ENCODE data around the gene GRIK2. TPM values are rescaled to one million over a fixed set of nuclear protein-coding genes. Genes with fewer than 3 reads are reported as not detected.

The GRIK2 gene
- total and polyA plus RNA-seq, 2 donors (not counting 3 experiments of a cell fraction or from before 2014, with no cell fraction given) = not detected

DNA sequence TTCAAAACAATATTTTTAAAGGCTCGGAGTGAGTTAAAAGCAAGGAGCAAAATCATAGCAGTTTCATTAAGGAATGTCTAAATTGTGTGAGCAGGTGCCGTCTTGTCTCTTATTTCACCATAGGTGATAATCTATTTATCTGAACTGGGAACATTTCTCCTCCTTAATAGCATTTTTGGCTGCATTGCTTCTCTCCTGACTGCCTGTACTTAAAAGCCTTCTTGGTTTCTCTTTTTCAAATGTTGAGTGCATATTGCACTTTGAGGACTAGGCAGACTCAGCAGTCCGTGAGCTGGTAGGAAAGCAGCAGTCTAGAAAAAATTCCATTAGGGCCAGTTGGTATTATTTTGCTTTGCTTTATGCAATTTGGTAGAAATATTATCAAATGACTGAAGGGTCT lies 645.9 kb downstream of the GRIK2 start:
- intact Hi-C loops (cut with micrococcal nuclease) (no loop called here), dilution Hi-C loops (cut with MboI; ENCODE audit: extremely low pct_ligation_motif_present, low sequenced_read_pairs) (no loop called here)
- BruUV-seq (replicated peaks) = no TSS peak
- Histone ChIP-seq H3K79me2 (ENCODE audit: control insufficient read depth, insufficient read depth, low read length) (no peaks in the 10 kb centered on the region), H3K4me1 (ENCODE audit: control insufficient read depth, extremely low read depth, insufficient read depth, low read length) (no peaks in the 10 kb centered on the region), H3K4me2 (ENCODE audit: insufficient read depth, low read length) (no peak overlapping the region), H3K9me1 (replicated peaks; ENCODE audit: control insufficient read depth, extremely low read depth, insufficient read depth, low read length) (no peaks in the 10 kb centered on the region), H3K27ac (ENCODE audit: insufficient read depth, low read depth, low read length) (no peak overlapping the region), H3K9ac (replicated peaks; ENCODE audit: extremely low read depth, insufficient read depth, low read length) (no peak overlapping the region), H4K20me1 (replicated peaks; ENCODE audit: control insufficient read depth, extremely low read depth, insufficient read depth, low read length) (no peaks in the 10 kb centered on the region), H3K4me3 (replicated peaks in 1 of 3; ENCODE audit: insufficient read depth in 1 of 3, low read depth in 1 of 3, low read length in 3 of 3) (no peak overlapping the region), H2AFZ (ENCODE audit: low read depth, low read length) (no peak overlapping the region), H3K36me3 (ENCODE audit: control insufficient read depth in 2 of 2, extremely low read depth in 1 of 2, insufficient read depth in 2 of 2, low read length in 2 of 2) (no peaks in the 10 kb centered on the region), H3K9me3 (replicated peaks; ENCODE audit: control insufficient read depth, insufficient read depth, low read length) (peaks cover 2% of the 10 kb centered on the region), H3K27me3 (ENCODE audit: control insufficient read depth in 2 of 2, insufficient read depth in 2 of 2, low read length in 2 of 2) (no peaks in the 10 kb centered on the region)
- POLR2A ChIA-PET = no interaction called here
- TF ChIP-seq JUN (IDR thresholded peaks at IDR 0.05; ENCODE audit: borderline replicate concordance, insufficient read depth, insufficient read length, low read depth) (no peak), MAX (IDR thresholded peaks at IDR 0.05; ENCODE audit: insufficient read depth, insufficient read length) (no peak), POLR2AphosphoS5 (IDR thresholded peaks at IDR 0.05; ENCODE audit: insufficient read depth, low read depth, low read length) (no peak)
- no peak for DNase-seq (ENCODE audit: low read depth, low spot score)
- CTCF ChIA-PET = no interaction called here
- FAIRE-seq = no peak

GRCh38 chr6:102051001-102051400 lies 657.5 kb downstream of the GRIK2 start:
- H4K20me1 ChIP-seq (replicated peaks; ENCODE audit: control insufficient read depth, extremely low read depth, insufficient read depth, low read length) = no peaks in the 10 kb centered on the region
- DNase-seq (ENCODE audit: low read depth, low spot score) (no peak), FAIRE-seq (no peak)
- H3K27ac ChIP-seq (ENCODE audit: insufficient read depth, low read depth, low read length) = no peak overlapping the region
- H3K4me1 ChIP-seq (ENCODE audit: control insufficient read depth, extremely low read depth, insufficient read depth, low read length) = no peaks in the 10 kb centered on the region
- no peaks in the 10 kb centered on the region for H3K9me1 ChIP-seq (replicated peaks; ENCODE audit: control insufficient read depth, extremely low read depth, insufficient read depth, low read length)
- intact Hi-C loops (cut with micrococcal nuclease) = no loop called here
- dilution Hi-C loops (cut with MboI; ENCODE audit: extremely low pct_ligation_motif_present, low sequenced_read_pairs) = no loop called here
- CTCF ChIA-PET = no interaction called here
- no peaks in the 10 kb centered on the region for H3K27me3 ChIP-seq (ENCODE audit: control insufficient read depth in 2 of 2, insufficient read depth in 2 of 2, low read length in 2 of 2)
- no peaks in the 10 kb centered on the region for H3K36me3 ChIP-seq (ENCODE audit: control insufficient read depth in 2 of 2, extremely low read depth in 1 of 2, insufficient read depth in 2 of 2, low read length in 2 of 2)
- no peaks in the 10 kb centered on the region for H3K79me2 ChIP-seq (ENCODE audit: control insufficient read depth, insufficient read depth, low read length)
- POLR2A ChIA-PET = no interaction called here
- H3K9me3 ChIP-seq (replicated peaks; ENCODE audit: control insufficient read depth, insufficient read depth, low read length) = no peaks in the 10 kb centered on the region
- no TSS peak for BruUV-seq (replicated peaks)
- TF ChIP-seq JUN (IDR thresholded peaks at IDR 0.05; ENCODE audit: borderline replicate concordance, insufficient read depth, insufficient read length, low read depth) (no peak), POLR2A (IDR thresholded peaks at IDR 0.05; ENCODE audit: low read depth, low read length) (no peak), POLR2AphosphoS5 (IDR thresholded peaks at IDR 0.05; ENCODE audit: insufficient read depth, low read depth, low read length) (no peak), FOS (IDR thresholded peaks at IDR 0.05; ENCODE audit: borderline replicate concordance, insufficient read depth, low read length) (no peak)
- no peak overlapping the region for H2AFZ ChIP-seq (ENCODE audit: low read depth, low read length)
- no peak overlapping the region for H3K4me3 ChIP-seq (replicated peaks in 1 of 3; ENCODE audit: insufficient read depth in 1 of 3, low read depth in 1 of 3, low read length in 3 of 3)
- H3K4me2 ChIP-seq (ENCODE audit: insufficient read depth, low read length) = no peak overlapping the region
- no peak overlapping the region for H3K9ac ChIP-seq (replicated peaks; ENCODE audit: extremely low read depth, insufficient read depth, low read length)

Measured in endothelial cell of umbilical vein (primary cell).